Measurements from ENCODE around the gene LRP6.

GRCh38 chr12:12070674-12071656 is 195.9 kb downstream of the LRP6 start, which contains the start of gene BCL2L14:
- TF ChIP-seq EZH2 (IDR thresholded peaks at IDR 0.05; ENCODE audit: low read depth), result no peak
- no peak for TF ChIP-seq CTCF (conservative IDR thresholded peaks at IDR 0.05)

All from PC-9 (cell line).